GM23338 (cell line): ENCODE results near the gene SLC9A9. TPM values are rescaled to one million over a fixed set of nuclear protein-coding genes. Genes with fewer than 3 reads are reported as not detected.

Experiments used
- ATAC-seq: fragments of 200-7000 bp; cut with Tn5 transposase; 3 replicates; pipeline ENCODE4 v1.9.1; 2020
- DNase-seq: peaks from one replicate; pipeline ENCODE4 v3.0.0-alpha.2; 2015; ENCODE audit warnings: low spot score
- H2AFZ ChIP-seq: fragments of 200-600 bp; sonication (generic); 2 replicates; pipeline ENCODE4 v1.8.0; 2016; ENCODE audit warnings: antibody characterized with exemption, mild to moderate bottlenecking, moderate library complexity
- H3F3A ChIP-seq: fragments of 200-600 bp; sonication (generic); replicated peaks from 2 replicates; pipeline ENCODE4 v1.8.0; 2017; ENCODE audit warnings: antibody characterized with exemption, mixed run types, low read depth
- H3K27ac ChIP-seq: fragments of 200-600 bp; sonication (generic); 2 replicates; pipeline ENCODE4 v1.6.1; 2016; ENCODE audit warnings: low read depth
- H3K27me3 ChIP-seq: fragments of 200-600 bp; sonication (generic); 2 replicates; pipeline ENCODE4 v1.8.0; 2016; ENCODE audit warnings: mild to moderate bottlenecking, mixed run types, moderate library complexity; ENCODE audit not compliant: insufficient read depth
- H3K36me3 ChIP-seq: fragments of 200-600 bp; sonication (generic); 2 replicates; pipeline ENCODE4 v1.8.0; 2016; ENCODE audit warnings: mild to moderate bottlenecking; ENCODE audit not compliant: insufficient read depth
- H3K4me1 ChIP-seq: fragments of 200-600 bp; sonication (generic); 2 replicates; pipeline ENCODE4 v1.8.0; 2016; ENCODE audit warnings: mild to moderate bottlenecking, moderate library complexity; ENCODE audit not compliant: insufficient read depth
- H3K4me2 ChIP-seq: fragments of 200-600 bp; sonication (generic); 2 replicates; pipeline ENCODE4 v1.7.1; 2017; ENCODE audit warnings: mixed run types
- H3K4me3 ChIP-seq: fragments of 200-600 bp; sonication (generic); 2 replicates; pipeline ENCODE4 v1.6.1; 2016; ENCODE audit warnings: mixed run types
- H3K79me2 ChIP-seq: fragments of 200-600 bp; sonication (generic); replicated peaks from 2 replicates; pipeline ENCODE4 v1.8.0; 2017; ENCODE audit warnings: mild to moderate bottlenecking; ENCODE audit not compliant: insufficient read depth
- H3K9me2 ChIP-seq: fragments of 200-600 bp; sonication (generic); 2 replicates; pipeline ENCODE4 v1.8.0; 2017; ENCODE audit not compliant: insufficient read depth
- H4K20me1 ChIP-seq: fragments of 200-600 bp; sonication (generic); replicated peaks from 2 replicates; pipeline ENCODE4 v1.8.0; 2017; ENCODE audit warnings: mild to moderate bottlenecking; ENCODE audit not compliant: insufficient read depth
- H3K27ac Mint-ChIP-seq: 2 replicates; pipeline ENCODE4 v1.8.0; 2020; ENCODE audit warnings: inconsistent platforms, mild to moderate bottlenecking, moderate library complexity, mixed read lengths
- H3K27me3 Mint-ChIP-seq: 3 replicates; pipeline ENCODE4 v1.8.0; 2022; ENCODE audit warnings: low read depth, mild to moderate bottlenecking, moderate library complexity, mixed read lengths, inconsistent platforms; ENCODE audit not compliant: insufficient read depth, poor library complexity
- H3K36me3 Mint-ChIP-seq: 3 replicates; pipeline ENCODE4 v1.8.0; 2021; ENCODE audit warnings: low read depth, mild to moderate bottlenecking, inconsistent platforms, moderate library complexity, mixed read lengths
- H3K4me1 Mint-ChIP-seq: 3 replicates; pipeline ENCODE4 v1.8.0; 2020; ENCODE audit warnings: mild to moderate bottlenecking, inconsistent platforms, mixed read lengths
- H3K4me3 Mint-ChIP-seq: 3 replicates; pipeline ENCODE4 v1.8.0; 2021; ENCODE audit warnings: moderate library complexity, mild to moderate bottlenecking, inconsistent platforms, mixed read lengths
- H3K9me3 Mint-ChIP-seq: 3 replicates; pipeline ENCODE4 v1.8.0; 2020; ENCODE audit warnings: moderate library complexity, mild to moderate bottlenecking, inconsistent platforms, mixed read lengths
- CREB1 ChIP-seq: fragments of 250-450 bp; sonication (Bioruptor Pico); IDR thresholded peaks from 2 replicates; pipeline ENCODE4 v1.5.0; 2020; ENCODE audit warnings: low read depth, mild to moderate bottlenecking, moderate library complexity
- NANOG ChIP-seq: IDR thresholded peaks from 2 replicates; pipeline ENCODE4 v1.6.1; 2016; ENCODE audit warnings: antibody characterized with exemption, borderline replicate concordance
- ZNF114 ChIP-seq: fragments of 250-450 bp; sonication (Bioruptor Pico); IDR thresholded peaks from 2 replicates; pipeline ENCODE4 v1.5.0; 2020; ENCODE audit warnings: mild to moderate bottlenecking, moderate library complexity
- polyA plus RNA-seq: library from polyadenylated mRNA; unstranded; fragments of >200 nt; fragmentation: Nextera tagmentation; extraction: Ambion mirVana; gene quantifications from 2 replicates; pipeline ENCODE4 v1.2.1, GENCODE V29; 2016
- total RNA-seq: library from RNA; depleted of rRNA; stranded (reverse); fragments of >200 nt; shearing (Covaris generic); gene quantifications from 2 replicates; pipeline ENCODE4 v1.2.3, GENCODE V29; 2014
- TF ChIP-seq, protein P1 (sequence below): fragments of 250-450 bp; sonication (Bioruptor Pico); IDR thresholded peaks from 2 replicates; pipeline ENCODE4 v1.5.0; 2020; ENCODE audit warnings: mild to moderate bottlenecking, moderate library complexity
- TF ChIP-seq, protein P2 (sequence below): IDR thresholded peaks from 2 replicates; pipeline ENCODE4 v1.6.1; 2016; ENCODE audit warnings: antibody characterized with exemption
- TF ChIP-seq, protein P3 (sequence below), 2 experiments: fragments of 200-600 bp in 1 of 2; sonication (generic) in 1 of 2; conservative IDR thresholded peaks; 2 replicates each; pipeline versions ENCODE4 v1.5.1 to v1.6.1; 2016 to 2017; ENCODE audit warnings: antibody characterized with exemption in 2 of 2, low read depth in 2 of 2, mild to moderate bottlenecking in 2 of 2, moderate library complexity in 1 of 2

SLC9A9 gene
- total and polyA plus RNA-seq, 2 experiments from 2014 or later = 1.3 to 1.6 TPM

DNA sequence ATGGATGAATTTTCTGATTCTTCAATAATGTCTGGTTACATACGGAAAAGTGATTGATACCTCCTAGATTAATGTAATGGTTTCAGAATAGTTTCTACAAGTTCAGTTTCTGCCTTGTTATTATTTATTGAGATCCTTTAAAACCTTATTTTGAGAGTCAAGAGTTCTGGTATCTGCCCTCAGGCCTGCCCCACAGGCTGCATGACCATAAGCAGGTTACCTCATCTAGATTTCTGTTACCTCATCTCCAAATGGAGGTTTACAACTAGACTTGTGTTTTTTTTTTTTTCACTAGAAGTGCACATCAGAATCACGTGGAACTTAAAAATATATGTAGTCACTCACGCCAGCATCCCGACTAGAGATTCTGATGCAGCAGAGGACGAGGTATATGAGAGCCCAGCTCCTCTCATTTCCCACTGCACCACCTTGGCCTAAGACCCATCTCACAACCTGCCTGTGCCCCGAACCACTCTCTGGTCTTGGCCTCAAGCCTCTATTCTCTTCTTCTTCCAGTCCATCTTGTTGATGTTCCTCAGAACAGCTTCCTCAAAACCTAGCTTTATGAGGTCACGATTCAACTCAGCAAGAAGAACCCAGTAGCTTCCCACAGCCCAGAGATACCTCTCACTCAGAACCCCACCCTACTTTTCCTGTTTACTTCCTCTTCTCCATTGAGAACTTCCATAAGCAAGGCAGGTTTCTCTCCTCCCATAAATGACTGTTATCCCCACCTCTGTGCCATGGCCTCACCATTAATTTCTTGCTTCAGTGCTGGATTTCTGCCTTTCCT lies 375.3 kb downstream of the SLC9A9 start (continued):
- TF ChIP-seq, protein P1, sequence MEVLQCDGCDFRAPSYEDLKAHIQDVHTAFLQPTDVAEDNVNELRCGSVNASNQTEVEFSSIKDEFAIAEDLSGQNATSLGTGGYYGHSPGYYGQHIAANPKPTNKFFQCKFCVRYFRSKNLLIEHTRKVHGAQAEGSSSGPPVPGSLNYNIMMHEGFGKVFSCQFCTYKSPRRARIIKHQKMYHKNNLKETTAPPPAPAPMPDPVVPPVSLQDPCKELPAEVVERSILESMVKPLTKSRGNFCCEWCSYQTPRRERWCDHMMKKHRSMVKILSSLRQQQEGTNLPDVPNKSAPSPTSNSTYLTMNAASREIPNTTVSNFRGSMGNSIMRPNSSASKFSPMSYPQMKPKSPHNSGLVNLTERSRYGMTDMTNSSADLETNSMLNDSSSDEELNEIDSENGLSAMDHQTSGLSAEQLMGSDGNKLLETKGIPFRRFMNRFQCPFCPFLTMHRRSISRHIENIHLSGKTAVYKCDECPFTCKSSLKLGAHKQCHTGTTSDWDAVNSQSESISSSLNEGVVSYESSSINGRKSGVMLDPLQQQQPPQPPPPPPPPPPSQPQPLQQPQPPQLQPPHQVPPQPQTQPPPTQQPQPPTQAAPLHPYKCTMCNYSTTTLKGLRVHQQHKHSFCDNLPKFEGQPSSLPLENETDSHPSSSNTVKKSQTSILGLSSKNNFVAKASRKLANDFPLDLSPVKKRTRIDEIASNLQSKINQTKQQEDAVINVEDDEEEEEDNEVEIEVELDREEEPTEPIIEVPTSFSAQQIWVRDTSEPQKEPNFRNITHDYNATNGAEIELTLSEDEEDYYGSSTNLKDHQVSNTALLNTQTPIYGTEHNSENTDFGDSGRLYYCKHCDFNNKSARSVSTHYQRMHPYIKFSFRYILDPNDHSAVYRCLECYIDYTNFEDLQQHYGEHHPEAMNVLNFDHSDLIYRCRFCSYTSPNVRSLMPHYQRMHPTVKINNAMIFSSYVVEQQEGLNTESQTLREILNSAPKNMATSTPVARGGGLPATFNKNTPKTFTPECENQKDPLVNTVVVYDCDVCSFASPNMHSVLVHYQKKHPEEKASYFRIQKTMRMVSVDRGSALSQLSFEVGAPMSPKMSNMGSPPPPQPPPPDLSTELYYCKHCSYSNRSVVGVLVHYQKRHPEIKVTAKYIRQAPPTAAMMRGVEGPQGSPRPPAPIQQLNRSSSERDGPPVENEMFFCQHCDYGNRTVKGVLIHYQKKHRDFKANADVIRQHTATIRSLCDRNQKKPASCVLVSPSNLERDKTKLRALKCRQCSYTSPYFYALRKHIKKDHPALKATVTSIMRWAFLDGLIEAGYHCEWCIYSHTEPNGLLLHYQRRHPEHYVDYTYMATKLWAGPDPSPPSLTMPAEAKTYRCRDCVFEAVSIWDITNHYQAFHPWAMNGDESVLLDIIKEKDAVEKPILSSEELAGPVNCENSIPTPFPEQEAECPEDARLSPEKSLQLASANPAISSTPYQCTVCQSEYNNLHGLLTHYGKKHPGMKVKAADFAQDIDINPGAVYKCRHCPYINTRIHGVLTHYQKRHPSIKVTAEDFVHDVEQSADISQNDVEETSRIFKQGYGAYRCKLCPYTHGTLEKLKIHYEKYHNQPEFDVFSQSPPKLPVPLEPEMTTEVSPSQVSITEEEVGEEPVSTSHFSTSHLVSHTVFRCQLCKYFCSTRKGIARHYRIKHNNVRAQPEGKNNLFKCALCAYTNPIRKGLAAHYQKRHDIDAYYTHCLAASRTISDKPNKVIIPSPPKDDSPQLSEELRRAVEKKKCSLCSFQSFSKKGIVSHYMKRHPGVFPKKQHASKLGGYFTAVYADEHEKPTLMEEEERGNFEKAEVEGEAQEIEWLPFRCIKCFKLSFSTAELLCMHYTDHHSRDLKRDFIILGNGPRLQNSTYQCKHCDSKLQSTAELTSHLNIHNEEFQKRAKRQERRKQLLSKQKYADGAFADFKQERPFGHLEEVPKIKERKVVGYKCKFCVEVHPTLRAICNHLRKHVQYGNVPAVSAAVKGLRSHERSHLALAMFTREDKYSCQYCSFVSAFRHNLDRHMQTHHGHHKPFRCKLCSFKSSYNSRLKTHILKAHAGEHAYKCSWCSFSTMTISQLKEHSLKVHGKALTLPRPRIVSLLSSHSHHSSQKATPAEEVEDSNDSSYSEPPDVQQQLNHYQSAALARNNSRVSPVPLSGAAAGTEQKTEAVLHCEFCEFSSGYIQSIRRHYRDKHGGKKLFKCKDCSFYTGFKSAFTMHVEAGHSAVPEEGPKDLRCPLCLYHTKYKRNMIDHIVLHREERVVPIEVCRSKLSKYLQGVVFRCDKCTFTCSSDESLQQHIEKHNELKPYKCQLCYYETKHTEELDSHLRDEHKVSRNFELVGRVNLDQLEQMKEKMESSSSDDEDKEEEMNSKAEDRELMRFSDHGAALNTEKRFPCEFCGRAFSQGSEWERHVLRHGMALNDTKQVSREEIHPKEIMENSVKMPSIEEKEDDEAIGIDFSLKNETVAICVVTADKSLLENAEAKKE = no peak
- TF ChIP-seq, protein P2, sequence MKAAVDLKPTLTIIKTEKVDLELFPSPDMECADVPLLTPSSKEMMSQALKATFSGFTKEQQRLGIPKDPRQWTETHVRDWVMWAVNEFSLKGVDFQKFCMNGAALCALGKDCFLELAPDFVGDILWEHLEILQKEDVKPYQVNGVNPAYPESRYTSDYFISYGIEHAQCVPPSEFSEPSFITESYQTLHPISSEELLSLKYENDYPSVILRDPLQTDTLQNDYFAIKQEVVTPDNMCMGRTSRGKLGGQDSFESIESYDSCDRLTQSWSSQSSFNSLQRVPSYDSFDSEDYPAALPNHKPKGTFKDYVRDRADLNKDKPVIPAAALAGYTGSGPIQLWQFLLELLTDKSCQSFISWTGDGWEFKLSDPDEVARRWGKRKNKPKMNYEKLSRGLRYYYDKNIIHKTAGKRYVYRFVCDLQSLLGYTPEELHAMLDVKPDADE = no peak
- no peak for TF ChIP-seq CREB1 (CRISPR knock-in tag)
- no peak for TF ChIP-seq ZNF114 (CRISPR knock-in tag)

DNA sequence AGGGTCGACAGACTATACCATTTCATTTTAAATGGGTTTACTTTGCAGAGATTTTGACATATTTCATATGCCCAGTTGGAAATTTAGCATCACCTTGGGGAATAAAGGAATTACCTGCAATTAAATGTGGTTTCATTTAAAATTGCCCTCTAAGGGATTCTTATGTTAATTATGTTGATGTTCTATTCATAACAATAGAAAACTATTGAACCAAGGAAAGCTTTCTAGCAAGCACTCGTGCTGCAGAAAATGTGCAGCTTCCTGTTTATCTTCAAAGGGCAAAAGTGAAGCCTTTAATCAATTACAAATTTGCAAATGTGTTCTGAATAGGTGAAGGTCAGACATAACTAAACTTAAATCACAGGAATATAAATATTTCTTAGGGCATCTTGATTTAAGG lies 376.6 kb downstream of the SLC9A9 start:
- H3K27ac ChIP-seq = no peak overlapping the region
- no peak overlapping the region for H3K27ac Mint-ChIP-seq
- DNase-seq (peak; percentile 30), ATAC-seq (no peak)
- no peaks in the 10 kb centered on the region for H4K20me1 ChIP-seq
- no peaks in the 10 kb centered on the region for H3K36me3 ChIP-seq
- peaks cover 24% of the 10 kb centered on the region for H3K4me1 Mint-ChIP-seq
- H3K79me2 ChIP-seq = no peaks in the 10 kb centered on the region
- H3K9me2 ChIP-seq = peaks cover 6% of the 10 kb centered on the region; the same call in 1 of the 2 replicates
- H3K27me3 Mint-ChIP-seq = peaks cover 2% of the 10 kb centered on the region
- H3F3A ChIP-seq = no peaks in the 10 kb centered on the region
- no peaks in the 10 kb centered on the region for H3K27me3 ChIP-seq
- peak overlapping the region; percentile 56 for H3K4me2 ChIP-seq
- no peaks in the 10 kb centered on the region for H3K9me3 Mint-ChIP-seq
- peak; percentile 68; the same call in 1 of the 2 replicates for TF ChIP-seq NANOG
- TF ChIP-seq, protein P3, sequence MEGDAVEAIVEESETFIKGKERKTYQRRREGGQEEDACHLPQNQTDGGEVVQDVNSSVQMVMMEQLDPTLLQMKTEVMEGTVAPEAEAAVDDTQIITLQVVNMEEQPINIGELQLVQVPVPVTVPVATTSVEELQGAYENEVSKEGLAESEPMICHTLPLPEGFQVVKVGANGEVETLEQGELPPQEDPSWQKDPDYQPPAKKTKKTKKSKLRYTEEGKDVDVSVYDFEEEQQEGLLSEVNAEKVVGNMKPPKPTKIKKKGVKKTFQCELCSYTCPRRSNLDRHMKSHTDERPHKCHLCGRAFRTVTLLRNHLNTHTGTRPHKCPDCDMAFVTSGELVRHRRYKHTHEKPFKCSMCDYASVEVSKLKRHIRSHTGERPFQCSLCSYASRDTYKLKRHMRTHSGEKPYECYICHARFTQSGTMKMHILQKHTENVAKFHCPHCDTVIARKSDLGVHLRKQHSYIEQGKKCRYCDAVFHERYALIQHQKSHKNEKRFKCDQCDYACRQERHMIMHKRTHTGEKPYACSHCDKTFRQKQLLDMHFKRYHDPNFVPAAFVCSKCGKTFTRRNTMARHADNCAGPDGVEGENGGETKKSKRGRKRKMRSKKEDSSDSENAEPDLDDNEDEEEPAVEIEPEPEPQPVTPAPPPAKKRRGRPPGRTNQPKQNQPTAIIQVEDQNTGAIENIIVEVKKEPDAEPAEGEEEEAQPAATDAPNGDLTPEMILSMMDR (conservative IDR thresholded peaks at IDR 0.05; ENCODE audit: low read depth in 2 of 2) = no peak
- H2AFZ ChIP-seq = no peak overlapping the region
- H3K4me3 Mint-ChIP-seq = no peak overlapping the region
- peaks cover 26% of the 10 kb centered on the region for H3K4me1 ChIP-seq
- H3K36me3 Mint-ChIP-seq = no peaks in the 10 kb centered on the region
- no peak overlapping the region for H3K4me3 ChIP-seq
